HuH-7.5 (cell line): ENCODE data around the gene CYP2A7.
"Not testable (repeated sequence)": the region's sequence is repeated elsewhere in the genome, so short reads cannot be mapped to it uniquely, and the experiment has no call there.

ENCODE experiments used
- DNase-seq: peaks from one replicate; pipeline ENCODE4 v3.0.0; 2011; ENCODE audit warnings: low spot score

Gene CYP2A7

DNA sequence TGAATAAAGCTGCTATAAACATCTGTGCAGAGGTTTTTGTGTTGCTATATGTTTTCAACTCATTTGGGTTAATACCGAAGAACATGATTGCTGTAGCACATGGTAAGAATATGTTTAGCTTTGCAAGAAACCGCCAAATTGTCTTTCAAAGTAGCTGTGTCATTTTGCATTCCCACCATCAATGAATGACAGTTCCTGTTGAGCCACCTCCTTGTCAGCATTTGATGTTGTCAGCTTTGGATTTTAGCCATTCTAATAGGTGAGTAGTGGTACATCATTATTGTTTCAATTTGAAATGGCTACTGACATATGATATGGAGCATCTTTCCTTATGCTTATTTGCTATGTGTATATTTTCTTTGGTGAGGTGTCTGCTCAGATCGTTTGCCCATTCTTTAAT lies 40.0 kb downstream of the CYP2A7 start:
- not testable (repeated sequence) for DNase-seq

DNA sequence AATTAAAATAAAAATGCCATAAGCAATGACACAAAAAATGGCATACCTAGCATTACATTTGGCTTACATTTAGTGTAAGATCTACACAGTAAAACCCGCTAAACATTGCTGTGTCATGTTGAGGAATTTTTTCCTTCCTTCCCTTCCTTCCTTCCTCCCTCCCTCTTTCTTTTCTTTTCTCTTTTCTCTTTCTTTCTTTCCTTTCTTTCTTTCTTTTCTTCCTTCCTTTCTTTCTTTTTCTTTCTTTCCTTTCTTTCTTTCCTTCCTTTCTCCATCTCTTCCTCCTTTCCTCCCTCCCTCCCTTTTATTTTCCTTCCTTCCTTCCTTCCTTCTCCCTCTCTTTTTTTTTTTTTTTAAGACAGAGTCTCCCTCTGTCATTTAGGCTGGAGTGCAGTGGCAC lies 43.6 kb downstream of the CYP2A7 start:
- DNase-seq: not testable (repeated sequence)

DNA sequence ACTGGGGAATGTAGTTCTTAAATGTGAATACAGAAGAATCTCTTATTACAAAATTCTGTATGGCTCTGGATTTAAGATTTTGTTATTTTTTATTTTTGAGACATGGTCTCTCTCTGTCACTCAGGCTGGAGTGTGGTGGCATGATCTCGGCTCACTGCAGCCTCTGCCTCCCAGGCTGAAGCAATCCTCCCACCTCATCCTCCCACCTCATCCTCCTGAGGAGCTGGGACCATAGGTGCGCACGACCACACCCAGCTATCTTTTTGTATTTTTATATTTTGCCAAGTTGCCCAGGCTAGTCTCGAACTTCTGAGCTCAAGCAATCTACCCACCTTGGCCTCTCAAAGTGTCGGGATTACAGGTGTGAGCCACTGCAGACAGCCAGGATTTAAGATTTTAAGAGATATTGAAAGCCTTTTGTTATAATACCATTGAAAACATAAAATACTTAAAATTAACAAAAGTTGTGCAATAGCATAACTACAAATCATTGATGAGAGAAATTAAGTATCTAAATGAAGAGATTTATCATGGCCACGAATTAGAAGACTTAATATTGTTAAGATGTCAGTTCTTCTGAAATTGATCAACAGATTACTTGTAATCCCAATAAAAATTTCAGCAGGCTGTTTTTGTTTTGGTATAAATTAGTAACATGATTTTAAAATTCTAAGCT lies 45.1 kb downstream of the CYP2A7 start:
- DNase-seq: no peak

DNA sequence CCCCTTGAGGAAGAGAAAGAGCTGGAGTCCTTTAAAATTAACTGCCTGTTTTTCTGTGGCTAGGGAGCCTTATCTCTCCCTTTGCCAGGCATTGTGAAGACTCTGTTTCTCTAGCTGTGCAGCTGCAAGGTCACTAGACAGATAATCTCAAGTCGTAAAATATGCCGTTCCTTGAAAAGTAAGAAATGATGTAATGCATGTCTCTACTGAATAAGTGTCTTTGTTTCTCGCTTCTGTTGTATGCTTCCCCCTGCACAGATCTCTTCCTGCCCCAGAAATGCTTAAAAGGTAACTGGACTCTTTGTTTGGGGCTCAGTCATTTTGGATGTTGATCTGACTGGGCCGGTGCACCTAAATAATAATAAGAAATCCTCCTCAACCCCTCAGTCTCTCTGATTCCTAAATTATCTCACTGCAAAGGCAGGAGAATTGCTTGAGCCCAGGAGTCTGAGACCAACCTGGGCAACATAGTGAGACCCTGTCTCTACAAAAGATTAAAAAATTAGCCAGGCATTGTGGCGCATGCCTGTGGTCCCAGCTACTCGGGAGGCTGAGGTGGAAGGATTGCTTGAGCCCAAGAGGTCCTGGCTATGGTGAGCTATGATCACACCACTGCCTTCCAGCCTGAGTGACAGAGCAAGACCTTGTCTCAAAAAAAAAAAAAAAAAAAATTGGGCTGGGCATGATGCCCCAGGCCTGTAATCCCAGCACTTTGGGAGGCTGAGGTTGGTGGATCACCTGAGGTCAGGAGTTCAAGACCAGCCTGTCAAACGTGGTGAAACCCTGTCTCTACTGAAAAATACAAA lies 48.1 kb downstream of the CYP2A7 start:
- DNase-seq: not testable (repeated sequence)

DNA sequence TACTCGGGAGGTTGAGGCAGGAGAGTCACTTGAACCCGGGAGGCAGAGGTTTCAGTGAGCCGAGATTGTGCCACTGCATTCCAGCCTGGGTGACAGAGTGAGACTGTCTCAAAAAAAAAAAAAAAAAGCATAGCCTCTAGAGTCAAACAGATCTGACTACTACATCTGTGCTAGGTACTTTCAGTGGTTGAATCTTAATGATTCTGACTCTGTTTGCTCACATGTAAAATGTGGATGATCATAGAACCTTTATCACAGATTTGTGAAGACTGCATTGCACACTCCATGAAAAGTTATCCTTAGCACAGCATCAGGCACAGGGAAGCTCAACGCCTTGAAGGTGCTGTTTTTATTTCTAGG lies 49.6 kb downstream of the CYP2A7 start:
- DNase-seq: not testable (repeated sequence)

DNA sequence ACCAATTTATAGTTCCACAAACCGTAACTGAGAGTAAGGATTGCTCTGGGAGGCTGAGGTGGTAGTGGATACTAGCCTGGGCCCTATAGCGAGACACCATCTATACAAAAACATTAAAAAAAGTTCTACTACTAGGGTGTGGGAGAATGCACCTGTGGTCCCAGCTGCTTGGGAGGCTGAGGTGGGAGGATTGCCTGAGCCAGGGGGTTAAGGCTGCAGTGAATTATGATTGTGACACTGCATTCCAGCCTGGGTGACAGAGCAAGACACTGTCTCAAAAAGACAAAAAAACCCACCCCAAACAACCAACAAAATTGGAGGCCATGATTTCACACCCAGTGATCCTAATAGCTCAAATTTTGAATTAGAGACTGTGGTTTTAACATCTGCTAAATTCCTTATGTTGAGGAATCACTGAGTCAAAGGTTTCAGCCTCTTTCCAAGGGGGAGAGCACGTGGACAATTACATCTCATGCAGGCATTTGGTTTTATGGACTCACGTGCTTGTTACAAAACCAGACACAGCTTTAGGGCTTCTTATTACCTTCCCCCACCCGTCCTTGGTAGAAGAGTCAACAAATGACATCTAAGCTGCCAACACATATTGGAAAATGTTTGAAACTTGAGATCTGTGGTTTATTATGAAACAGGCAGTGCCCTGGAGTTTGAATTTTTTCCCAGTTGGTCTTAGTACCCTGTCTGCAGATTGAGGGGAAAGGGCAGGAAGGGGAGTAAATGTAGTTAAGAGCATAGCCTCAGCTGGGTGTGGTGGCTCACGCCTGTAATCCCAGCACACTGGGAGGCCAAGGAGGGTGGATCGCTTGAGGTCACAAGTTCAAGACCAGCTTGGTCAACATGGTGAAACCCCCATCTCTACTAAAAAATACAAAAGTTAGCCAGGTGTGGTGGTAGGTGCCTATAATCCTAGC lies 50.3 kb downstream of the CYP2A7 start:
- peak; percentile 46 for DNase-seq

DNA sequence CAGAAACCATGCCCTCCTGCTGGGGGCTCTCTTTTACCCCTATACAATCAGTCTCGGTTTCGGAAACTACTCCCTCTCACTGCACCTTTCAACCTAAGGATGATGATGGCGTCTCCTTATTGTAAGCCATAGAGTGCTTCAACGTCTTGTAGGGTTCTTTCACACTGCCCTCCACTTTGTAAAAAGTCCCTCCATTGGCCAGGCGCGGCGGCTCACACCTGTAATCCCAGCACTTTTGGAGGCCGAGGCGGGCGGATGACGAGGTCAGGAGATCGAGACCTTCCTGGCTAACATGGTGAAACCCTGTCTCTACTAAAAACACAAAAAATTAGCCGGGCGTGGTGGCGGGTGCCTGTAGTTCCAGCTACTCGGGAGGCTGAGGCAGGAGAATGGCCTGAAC lies 51.3 kb downstream of the CYP2A7 start:
- not testable (repeated sequence) for DNase-seq

DNA sequence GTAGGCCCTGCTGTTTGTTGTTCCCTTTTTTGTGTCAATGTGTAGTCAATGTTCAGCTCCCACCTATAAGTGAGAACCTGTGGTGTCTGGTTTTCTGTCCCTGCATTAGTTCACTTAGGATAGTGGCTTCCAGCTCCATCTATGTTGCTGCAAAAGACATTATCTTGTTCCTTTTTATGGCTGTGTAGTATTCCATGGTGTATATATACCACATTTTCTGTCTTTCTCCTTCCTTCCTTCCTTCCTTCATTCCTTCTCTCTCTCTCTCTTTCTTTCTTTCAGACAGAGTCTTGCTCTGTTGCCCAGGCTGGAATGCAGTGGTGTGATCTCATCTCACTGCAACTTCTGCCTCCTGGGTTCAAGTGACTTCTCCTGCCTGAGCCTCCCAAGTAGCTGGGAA lies 52.8 kb downstream of the CYP2A7 start:
- no peak for DNase-seq

DNA sequence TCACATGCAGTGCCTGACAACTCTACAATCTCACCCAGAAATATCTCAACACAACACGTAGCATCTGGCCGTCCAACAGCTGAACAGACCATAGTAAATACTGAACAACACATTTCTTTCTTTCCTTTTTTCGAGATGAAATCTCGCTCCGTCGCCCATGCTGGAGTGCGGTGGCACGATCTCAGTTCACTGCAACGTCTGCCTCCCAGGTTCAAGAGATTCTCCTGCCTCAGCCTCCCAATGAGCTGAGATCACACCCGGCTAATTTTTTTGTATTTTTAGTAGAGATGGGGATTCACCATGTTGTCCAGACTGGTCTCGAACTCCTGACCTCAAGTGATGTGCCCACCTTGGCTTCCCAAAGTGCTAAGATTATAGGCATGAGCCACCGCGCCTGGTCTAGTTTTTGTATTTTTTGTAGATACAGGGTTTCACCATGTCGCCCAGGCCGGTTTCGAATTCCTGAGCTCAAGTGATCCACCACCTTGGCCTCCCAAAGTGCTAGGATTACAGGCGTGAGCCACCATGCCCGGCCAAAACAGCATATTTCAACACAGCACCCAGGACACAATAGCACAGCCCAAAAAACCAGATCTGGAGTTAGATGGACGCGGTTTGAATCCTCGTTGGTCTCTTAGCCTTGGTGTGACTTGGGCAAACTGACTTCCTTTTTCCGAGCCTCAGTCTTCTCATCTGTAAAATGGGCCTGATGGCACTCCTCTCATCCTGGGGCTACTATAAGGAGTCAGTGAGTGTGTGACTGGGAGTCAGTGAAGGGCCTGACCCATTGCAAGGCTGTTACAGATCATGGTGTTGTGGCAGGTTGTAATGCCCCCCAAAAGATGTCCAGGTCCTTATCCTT lies 54.4 kb downstream of the CYP2A7 start:
- DNase-seq: no peak

DNA sequence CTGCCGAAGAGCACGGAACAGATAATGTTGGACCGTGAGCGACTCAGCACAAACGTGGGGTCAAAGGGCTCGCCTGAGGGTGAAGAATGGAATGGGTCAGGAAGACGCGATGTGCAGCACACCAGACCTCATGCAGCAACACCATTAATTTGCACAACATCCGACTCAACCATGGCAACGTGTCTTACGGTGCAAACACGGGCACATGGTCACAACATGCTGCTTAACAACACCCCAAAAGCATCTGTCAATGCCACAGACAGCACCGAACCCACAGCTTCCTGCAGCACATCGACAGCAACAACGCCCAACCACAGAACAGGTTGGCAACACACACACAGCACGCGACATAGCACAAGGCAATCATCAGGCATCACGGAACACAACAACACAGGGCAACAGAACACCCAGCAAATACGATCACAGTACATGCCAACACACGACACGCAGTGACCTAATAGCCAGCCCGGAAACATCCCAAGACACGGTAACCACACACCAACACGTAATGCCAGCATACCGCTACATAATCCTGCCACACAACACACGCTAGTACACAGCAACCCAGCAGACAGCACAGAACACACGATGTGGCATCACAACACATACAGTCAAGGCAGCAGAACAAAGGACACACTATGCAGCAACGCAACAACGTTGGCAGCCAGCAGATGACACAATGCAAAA lies 55.2 kb downstream of the CYP2A7 start:
- DNase-seq: not testable (repeated sequence)

DNA sequence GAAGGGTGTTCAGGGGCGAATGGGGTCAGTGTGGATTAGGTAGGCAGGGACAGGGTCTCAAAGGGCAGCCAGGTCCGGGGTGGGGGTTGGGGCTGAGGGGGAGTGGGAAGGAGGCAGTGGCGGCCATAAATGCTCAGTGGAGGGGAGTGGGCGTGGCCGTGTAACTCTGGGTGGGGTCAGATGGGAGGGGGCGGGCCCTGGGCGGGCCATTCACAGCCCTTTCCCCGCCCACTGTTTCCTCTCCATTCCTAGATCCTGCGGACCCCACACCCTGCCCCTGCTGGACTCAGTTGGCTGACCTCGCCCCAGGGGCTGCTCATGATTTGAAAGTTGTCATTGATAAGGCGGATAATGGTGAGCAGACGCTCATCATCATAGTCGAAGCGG lies 55.7 kb downstream of the CYP2A7 start:
- not testable (repeated sequence) for DNase-seq

DNA sequence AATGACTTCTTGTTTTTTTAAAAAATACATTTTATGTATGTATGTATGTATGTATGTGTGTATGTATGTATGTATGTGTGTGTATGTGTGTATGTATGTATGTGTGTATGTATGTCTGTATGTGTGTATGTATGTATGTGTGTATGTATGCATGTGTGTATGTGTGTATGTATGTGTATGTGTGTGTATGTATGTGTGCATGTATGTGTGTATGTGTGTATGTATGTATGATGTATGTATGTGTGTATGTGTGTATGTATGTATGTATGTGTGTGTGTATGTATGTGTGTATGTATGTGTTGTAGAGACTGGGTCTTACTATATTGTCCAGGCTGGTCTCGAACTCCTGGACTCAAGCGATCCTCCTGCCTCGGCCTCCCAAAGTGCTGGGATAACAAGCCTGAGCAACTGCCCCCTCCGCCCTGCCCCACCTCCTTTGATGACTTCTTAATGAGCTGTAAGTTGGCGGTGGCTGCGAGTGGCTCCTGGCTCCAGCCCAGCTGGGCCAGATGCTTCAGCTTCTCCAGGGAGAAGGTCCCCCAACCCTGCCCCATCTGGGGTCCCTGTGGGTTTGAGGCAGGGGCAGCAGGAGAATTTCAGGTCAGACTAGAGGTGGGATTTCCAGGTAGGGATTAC lies 56.5 kb downstream of the CYP2A7 start:
- not testable (repeated sequence) for DNase-seq
